Nephron (organoid): Measurements from ENCODE around the gene ARFRP1.

Experiments used
- H3K27ac Mint-ChIP-seq, 3 experiments: 2 replicates each; pipeline ENCODE4 v1.8.0; 2020; ENCODE audit warnings: mixed read lengths in 3 of 3, mild to moderate bottlenecking in 2 of 3, moderate library complexity in 1 of 3
- H3K27me3 Mint-ChIP-seq: 2 replicates; pipeline ENCODE4 v1.8.0; 2021; ENCODE audit warnings: low read depth, mild to moderate bottlenecking, moderate library complexity, mixed read lengths
- H3K36me3 Mint-ChIP-seq: 2 replicates; pipeline ENCODE4 v1.8.0; 2020; ENCODE audit warnings: low read depth, mixed read lengths
- H3K4me1 Mint-ChIP-seq: 2 replicates; pipeline ENCODE4 v1.8.0; 2020; ENCODE audit warnings: mixed read lengths
- H3K4me3 Mint-ChIP-seq, 3 experiments: 2 replicates each; pipeline ENCODE4 v1.8.0; 2020; ENCODE audit warnings: mild to moderate bottlenecking in 3 of 3, mixed read lengths in 3 of 3, moderate library complexity in 2 of 3
- H3K9me3 Mint-ChIP-seq: 2 replicates; pipeline ENCODE4 v1.8.0; 2020; ENCODE audit warnings: mixed read lengths
- TF ChIP-seq, protein P1 (sequence below), 3 experiments: fragments of 200-600 bp; sonication (generic); IDR thresholded peaks; one replicate each; pipeline ENCODE4 v1.5.0; 2021; ENCODE audit warnings: antibody characterized with exemption in 3 of 3; ENCODE audit not compliant: unreplicated experiment in 3 of 3

Gene ARFRP1

DNA sequence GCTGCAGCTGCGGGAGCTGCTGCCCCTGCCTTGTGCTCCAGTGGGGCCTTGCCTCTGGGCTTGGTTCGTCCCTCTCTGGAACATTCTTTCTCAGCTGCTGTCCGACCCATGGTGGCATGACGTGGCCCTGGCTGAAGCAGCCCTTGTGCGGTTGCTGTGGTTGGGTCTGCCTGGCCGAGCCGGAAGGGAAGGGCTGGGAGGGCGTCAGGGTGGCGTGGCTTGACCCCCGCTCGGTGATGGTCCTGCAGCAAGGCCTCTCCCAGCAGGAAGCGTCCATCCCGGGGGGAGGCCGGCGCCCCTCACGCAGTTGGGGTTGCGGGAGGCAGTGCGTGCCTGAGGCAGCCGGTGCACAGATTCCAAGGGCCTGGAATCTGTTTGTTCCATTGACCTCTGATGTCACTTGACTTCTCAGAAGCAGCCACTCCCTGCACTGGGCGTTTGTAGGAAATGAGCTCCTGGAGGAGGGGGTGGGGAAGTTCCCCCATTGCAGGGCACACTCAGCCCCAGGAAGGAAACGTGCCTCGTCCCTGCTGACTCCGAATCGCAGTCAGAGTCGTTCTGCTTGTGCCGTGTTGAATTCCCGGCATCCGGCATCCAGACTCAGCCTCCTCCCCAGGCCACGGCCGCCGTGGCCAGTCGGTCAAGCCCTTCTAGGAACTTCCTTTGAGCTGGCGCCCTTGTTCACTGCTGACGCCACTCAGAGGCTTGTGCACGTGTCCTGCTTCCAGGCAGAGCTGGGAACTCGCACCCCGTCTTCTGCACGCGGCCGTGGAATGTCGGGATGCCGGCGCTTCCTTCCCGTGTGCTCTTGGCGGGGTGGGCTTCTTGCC lies 21.1 kb downstream of the ARFRP1 start:
- H3K9me3 Mint-ChIP-seq = no peaks in the 10 kb centered on the region
- TF ChIP-seq, protein P1, sequence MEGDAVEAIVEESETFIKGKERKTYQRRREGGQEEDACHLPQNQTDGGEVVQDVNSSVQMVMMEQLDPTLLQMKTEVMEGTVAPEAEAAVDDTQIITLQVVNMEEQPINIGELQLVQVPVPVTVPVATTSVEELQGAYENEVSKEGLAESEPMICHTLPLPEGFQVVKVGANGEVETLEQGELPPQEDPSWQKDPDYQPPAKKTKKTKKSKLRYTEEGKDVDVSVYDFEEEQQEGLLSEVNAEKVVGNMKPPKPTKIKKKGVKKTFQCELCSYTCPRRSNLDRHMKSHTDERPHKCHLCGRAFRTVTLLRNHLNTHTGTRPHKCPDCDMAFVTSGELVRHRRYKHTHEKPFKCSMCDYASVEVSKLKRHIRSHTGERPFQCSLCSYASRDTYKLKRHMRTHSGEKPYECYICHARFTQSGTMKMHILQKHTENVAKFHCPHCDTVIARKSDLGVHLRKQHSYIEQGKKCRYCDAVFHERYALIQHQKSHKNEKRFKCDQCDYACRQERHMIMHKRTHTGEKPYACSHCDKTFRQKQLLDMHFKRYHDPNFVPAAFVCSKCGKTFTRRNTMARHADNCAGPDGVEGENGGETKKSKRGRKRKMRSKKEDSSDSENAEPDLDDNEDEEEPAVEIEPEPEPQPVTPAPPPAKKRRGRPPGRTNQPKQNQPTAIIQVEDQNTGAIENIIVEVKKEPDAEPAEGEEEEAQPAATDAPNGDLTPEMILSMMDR (IDR thresholded peaks at IDR 0.05; ENCODE audit: unreplicated experiment in 3 of 3) = no peak
- peak overlapping the region in 1 of 3 experiments; percentile 45 for H3K27ac Mint-ChIP-seq
- H3K36me3 Mint-ChIP-seq = peaks cover 4% of the 10 kb centered on the region
- no peak overlapping the region for H3K4me3 Mint-ChIP-seq
- H3K4me1 Mint-ChIP-seq = no peaks in the 10 kb centered on the region
- H3K27me3 Mint-ChIP-seq = no peaks in the 10 kb centered on the region

DNA sequence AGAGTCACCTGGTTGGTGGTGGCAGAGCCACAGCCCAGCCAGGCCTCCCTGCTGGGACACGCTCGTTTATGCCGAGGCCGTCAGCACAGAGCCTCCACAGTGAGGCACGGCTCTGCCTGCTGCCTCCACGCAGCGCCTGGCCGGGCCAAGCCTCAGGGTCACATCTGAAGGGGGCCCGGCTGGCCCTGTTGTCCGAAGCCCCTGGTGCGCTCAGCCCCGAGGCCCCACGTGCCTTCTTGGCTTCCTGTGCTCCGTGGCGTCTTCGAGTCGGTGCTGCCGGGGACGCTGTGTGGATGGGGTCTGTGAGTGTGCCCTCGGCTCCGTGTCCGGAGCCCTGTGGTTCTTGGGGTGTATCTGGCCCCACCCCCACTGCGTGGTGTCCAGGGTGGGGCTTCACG lies 21.7 kb downstream of the ARFRP1 start:
- peaks cover 4% of the 10 kb centered on the region for H3K36me3 Mint-ChIP-seq
- no peaks in the 10 kb centered on the region for H3K27me3 Mint-ChIP-seq
- TF ChIP-seq, protein P1 (IDR thresholded peaks at IDR 0.05; ENCODE audit: unreplicated experiment in 3 of 3) = no peak
- H3K4me1 Mint-ChIP-seq = no peaks in the 10 kb centered on the region
- H3K9me3 Mint-ChIP-seq = no peaks in the 10 kb centered on the region
- H3K27ac Mint-ChIP-seq = peak overlapping the region in 1 of 3 experiments; percentile 45
- H3K4me3 Mint-ChIP-seq = no peak overlapping the region

DNA sequence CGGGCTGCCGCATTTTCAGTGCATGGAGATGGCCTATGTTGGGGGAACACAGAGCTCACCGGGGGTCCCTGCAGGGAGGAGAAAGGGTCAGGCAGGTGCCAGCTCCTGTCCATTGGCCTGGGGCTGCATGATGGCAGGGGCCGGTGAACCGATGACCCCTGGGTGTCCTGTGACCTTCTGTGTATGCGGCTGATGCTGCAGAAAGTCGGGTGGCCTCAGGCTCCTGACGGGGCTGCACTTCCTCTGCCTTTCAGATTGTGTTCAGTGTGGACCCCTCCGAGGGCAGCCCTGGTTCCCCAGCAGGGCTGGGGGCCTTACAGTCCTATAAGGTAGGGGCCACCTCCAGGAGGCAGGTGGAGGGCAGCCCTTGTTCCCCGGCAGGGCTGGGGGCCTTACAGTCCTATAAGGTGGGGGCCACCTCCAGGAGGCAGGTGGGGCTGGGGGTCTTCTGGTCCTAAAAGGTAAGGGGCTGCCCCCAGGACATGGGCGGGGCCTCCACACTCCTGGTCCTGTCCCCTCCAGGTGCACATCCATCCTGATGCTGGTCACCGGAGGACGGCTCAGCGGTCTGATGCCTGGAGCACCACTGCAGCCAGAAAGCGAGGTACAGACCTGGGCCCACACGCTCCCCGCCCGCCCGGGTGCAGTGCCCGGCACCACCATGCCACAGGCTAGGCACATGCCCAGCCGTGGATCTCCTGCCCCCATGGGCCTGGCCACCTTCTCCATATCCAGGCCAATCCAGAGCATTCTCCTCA lies 22.3 kb downstream of the ARFRP1 start:
- H3K4me3 Mint-ChIP-seq = no peak overlapping the region
- TF ChIP-seq, protein P1 (IDR thresholded peaks at IDR 0.05; ENCODE audit: unreplicated experiment in 3 of 3) = no peak
- H3K27ac Mint-ChIP-seq = no peak overlapping the region
- H3K9me3 Mint-ChIP-seq = no peaks in the 10 kb centered on the region
- no peaks in the 10 kb centered on the region for H3K27me3 Mint-ChIP-seq
- H3K36me3 Mint-ChIP-seq = peaks cover 4% of the 10 kb centered on the region
- H3K4me1 Mint-ChIP-seq = no peaks in the 10 kb centered on the region

DNA sequence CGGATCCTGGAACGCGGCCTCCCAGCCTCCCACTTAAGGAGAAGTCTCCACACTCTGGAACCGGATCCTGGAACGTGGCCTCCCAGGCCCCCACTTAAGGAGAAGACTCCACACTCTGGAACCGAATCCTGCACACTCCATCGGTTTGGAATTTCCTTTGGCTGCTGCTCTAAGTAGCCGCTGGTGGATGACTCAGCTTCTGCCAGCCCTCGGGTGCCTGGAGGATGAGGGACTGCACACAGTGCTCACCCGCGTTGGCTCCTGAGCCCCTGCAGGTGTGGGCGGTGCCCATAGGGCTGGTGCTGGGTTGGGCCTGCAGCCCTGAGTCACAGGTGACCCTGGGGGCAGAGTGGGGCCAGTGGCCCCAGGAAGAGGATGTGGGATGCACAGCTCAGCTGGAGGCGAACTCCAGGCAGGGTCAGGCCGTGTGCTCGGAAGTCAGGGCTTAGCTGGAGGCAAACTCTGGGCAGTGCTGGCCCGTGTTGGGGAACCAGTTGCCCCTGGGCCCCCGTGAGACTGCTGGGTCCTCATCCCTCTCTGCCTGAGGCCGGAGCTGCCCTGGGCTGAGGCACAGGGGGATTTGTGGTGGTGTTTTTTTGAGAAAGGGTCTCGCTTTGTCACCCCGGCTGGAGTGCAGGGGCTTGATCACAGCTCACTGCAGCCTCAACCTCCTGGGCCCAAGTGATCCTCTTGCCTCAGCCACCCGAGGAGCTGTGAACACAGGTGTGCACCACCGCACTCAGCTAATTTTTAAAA lies 25.2 kb downstream of the ARFRP1 start:
- no peak overlapping the region for H3K4me3 Mint-ChIP-seq
- H3K27me3 Mint-ChIP-seq = no peaks in the 10 kb centered on the region
- no peaks in the 10 kb centered on the region for H3K4me1 Mint-ChIP-seq
- H3K36me3 Mint-ChIP-seq = peaks cover 12% of the 10 kb centered on the region
- H3K27ac Mint-ChIP-seq = no peak overlapping the region
- TF ChIP-seq, protein P1 (IDR thresholded peaks at IDR 0.05; ENCODE audit: unreplicated experiment in 3 of 3) = no peak
- H3K9me3 Mint-ChIP-seq = no peaks in the 10 kb centered on the region

DNA sequence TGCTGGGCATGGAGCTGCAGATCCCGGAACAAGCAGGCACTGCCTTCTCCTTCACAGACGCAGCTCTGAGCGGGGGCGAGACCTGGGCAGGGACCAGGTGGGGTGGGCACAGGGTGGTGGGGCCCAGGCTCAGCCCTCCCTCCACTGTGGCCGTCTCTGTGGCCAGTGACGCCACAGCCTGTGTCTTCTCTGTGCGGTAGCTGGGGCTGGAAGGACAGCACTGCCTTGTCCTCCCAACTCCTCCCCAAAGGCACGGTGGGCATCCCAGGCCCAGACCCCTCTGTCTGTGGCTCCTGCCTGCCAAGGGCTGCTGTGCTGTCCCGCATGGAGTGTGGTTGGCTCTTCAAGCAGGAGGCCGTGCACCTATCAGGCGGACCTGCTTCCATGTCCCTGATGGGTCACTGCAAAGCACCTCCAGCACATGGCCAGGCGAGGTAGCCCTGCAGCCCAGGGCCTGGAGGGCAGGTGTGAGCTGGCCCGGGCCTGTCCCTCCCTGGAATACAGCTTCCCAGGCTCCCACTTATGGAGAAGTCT lies 26.1 kb downstream of the ARFRP1 start:
- TF ChIP-seq, protein P1 (IDR thresholded peaks at IDR 0.05; ENCODE audit: unreplicated experiment in 3 of 3) = no peak
- Mint-ChIP-seq H3K36me3 (peaks cover 16% of the 10 kb centered on the region), H3K27ac (no peak overlapping the region), H3K9me3 (no peaks in the 10 kb centered on the region), H3K27me3 (no peaks in the 10 kb centered on the region), H3K4me1 (no peaks in the 10 kb centered on the region), H3K4me3 (no peak overlapping the region)
